ENCODE measurements around the gene ALS2.

Gene ALS2

GRCh38 chr2:201734111-201734510 lies 46.6 kb downstream of the ALS2 start:
- H3K4me3 ChIP-seq (replicated peaks; ENCODE audit: low read depth, low read length), result no peak overlapping the region
- no peak for DNase-seq (ENCODE audit: low read depth)
- TF ChIP-seq CTCF (IDR thresholded peaks at IDR 0.05; ENCODE audit: low read length, missing control alignments), result no peak

- no peak for TF ChIP-seq CTCF (IDR thresholded peaks at IDR 0.05; ENCODE audit: low read length, missing control alignments)
- DNase-seq (ENCODE audit: low read depth), result no peak
Measured at GRCh38 chr2:201733544-201733943, 47.2 kb downstream of the ALS2 start.

GRCh38 chr2:201730651-201731285 lies 50.0 kb downstream of the ALS2 start:
- TF ChIP-seq CTCF (IDR thresholded peaks at IDR 0.05; ENCODE audit: low read length, missing control alignments), result no peak
- no peak overlapping the region for H3K4me3 ChIP-seq (replicated peaks; ENCODE audit: low read depth, low read length)
- no peak for DNase-seq (ENCODE audit: low read depth)

More at GRCh38 chr2:201733544-201733943, 47.2 kb downstream of the ALS2 start:
- no peak overlapping the region for H3K4me3 ChIP-seq (replicated peaks; ENCODE audit: low read depth, low read length)

- no peak overlapping the region for H3K4me3 ChIP-seq (replicated peaks; ENCODE audit: low read depth, low read length)
- TF ChIP-seq CTCF (IDR thresholded peaks at IDR 0.05; ENCODE audit: low read length, missing control alignments), result no peak
- DNase-seq (ENCODE audit: low read depth), result no peak
Measured at GRCh38 chr2:201715459-201715858, 65.3 kb downstream of the ALS2 start.

- no peak for DNase-seq (ENCODE audit: low read depth)
- H3K4me3 ChIP-seq (replicated peaks; ENCODE audit: low read depth, low read length), result no peak overlapping the region
- no peak for TF ChIP-seq CTCF (IDR thresholded peaks at IDR 0.05; ENCODE audit: low read length, missing control alignments)
Measured at GRCh38 chr2:201712726-201713125, 68.0 kb downstream of the ALS2 start.

GRCh38 chr2:201709747-201710146 lies 71.0 kb downstream of the ALS2 start:
- no peak overlapping the region for H3K4me3 ChIP-seq (replicated peaks; ENCODE audit: low read depth, low read length)
- TF ChIP-seq CTCF (IDR thresholded peaks at IDR 0.05; ENCODE audit: low read length, missing control alignments), result no peak
- DNase-seq (ENCODE audit: low read depth), result no peak

GRCh38 chr2:201709049-201709448 lies 71.7 kb downstream of the ALS2 start:
- no peak for DNase-seq (ENCODE audit: low read depth)
- no peak for TF ChIP-seq CTCF (IDR thresholded peaks at IDR 0.05; ENCODE audit: low read length, missing control alignments)
- no peak overlapping the region for H3K4me3 ChIP-seq (replicated peaks; ENCODE audit: low read depth, low read length)

All from fibroblast of pulmonary artery (primary cell).